Activated naive CD8-positive, alpha-beta T cell treated with anti-CD3 and anti-CD28 coated beads, Interleukin-2, amount 50 U/mL, for 24 hours (primary cell): ENCODE measurements around the gene NECTIN4.
"Not testable (repeated sequence)": the region's sequence is repeated elsewhere in the genome, so short reads cannot be mapped to it uniquely, and the experiment has no call there.

Experiments used
- ATAC-seq: fragments of 150-1000 bp; cut with Tn5 transposase; one replicate; pipeline ENCODE4 v1.10.0; 2021
- DNase-seq: peaks from one replicate; pipeline ENCODE4 v3.0.0; 2021
- H3K27ac Mint-ChIP-seq: one replicate; pipeline ENCODE4 v1.8.0; 2021; ENCODE audit warnings: mild to moderate bottlenecking, mixed read lengths
- H3K27me3 Mint-ChIP-seq: one replicate; pipeline ENCODE4 v1.8.0; 2021; ENCODE audit warnings: mixed read lengths
- H3K36me3 Mint-ChIP-seq: one replicate; pipeline ENCODE4 v1.8.0; 2021; ENCODE audit warnings: low read depth, mixed read lengths
- H3K4me1 Mint-ChIP-seq: one replicate; pipeline ENCODE4 v1.8.0; 2021; ENCODE audit warnings: mixed read lengths
- H3K4me3 Mint-ChIP-seq: one replicate; pipeline ENCODE4 v1.8.0; 2021; ENCODE audit warnings: mild to moderate bottlenecking, moderate library complexity, mixed read lengths
- H3K9me3 Mint-ChIP-seq: one replicate; pipeline ENCODE4 v1.8.0; 2021; ENCODE audit warnings: mixed read lengths

NECTIN4 gene

GRCh38 chr1:161068306-161069234 lies 20.8 kb downstream of the NECTIN4 start:
- Mint-ChIP-seq H3K27ac (peak overlapping the region; percentile 97), H3K4me1 (peaks cover 73% of the 10 kb centered on the region), H3K27me3 (no peaks in the 10 kb centered on the region), H3K36me3 (peaks cover 31% of the 10 kb centered on the region), H3K9me3 (no peaks in the 10 kb centered on the region), H3K4me3 (peak overlapping the region; percentile 99)
- ATAC-seq (peak; percentile 83), DNase-seq (peak; percentile 88)

- peaks cover 40% of the 10 kb centered on the region for H3K36me3 Mint-ChIP-seq
- peak overlapping the region; percentile 97 for H3K27ac Mint-ChIP-seq
- no peak for DNase-seq
Observed at GRCh38 chr1:161066694-161067093, 22.7 kb downstream of the NECTIN4 start.

GRCh38 chr1:161065681-161066080 lies 23.7 kb downstream of the NECTIN4 start:
- Mint-ChIP-seq H3K36me3 (peaks cover 43% of the 10 kb centered on the region), H3K4me1 (peaks cover 80% of the 10 kb centered on the region), H3K4me3 (peak overlapping the region; percentile 29), H3K27ac (peak overlapping the region; percentile 75)
- not testable (repeated sequence) for H3K9me3 Mint-ChIP-seq, ATAC-seq, H3K27me3 Mint-ChIP-seq, DNase-seq

More at GRCh38 chr1:161066694-161067093, 22.7 kb downstream of the NECTIN4 start:
- peak overlapping the region; percentile 99 for H3K4me3 Mint-ChIP-seq
- H3K9me3 Mint-ChIP-seq, result no peaks in the 10 kb centered on the region
- peaks cover 82% of the 10 kb centered on the region for H3K4me1 Mint-ChIP-seq
- ATAC-seq, result peak; percentile 16
- H3K27me3 Mint-ChIP-seq, result no peaks in the 10 kb centered on the region

GRCh38 chr1:161063936-161064335 lies 25.4 kb downstream of the NECTIN4 start:
- H3K27ac Mint-ChIP-seq, result peak overlapping the region; percentile 85
- peaks cover 86% of the 10 kb centered on the region for H3K4me1 Mint-ChIP-seq
- H3K9me3 Mint-ChIP-seq, ATAC-seq, DNase-seq, H3K27me3 Mint-ChIP-seq: not testable (repeated sequence)
- peak overlapping the region; percentile 66 for H3K4me3 Mint-ChIP-seq
- H3K36me3 Mint-ChIP-seq, result peaks cover 46% of the 10 kb centered on the region

GRCh38 chr1:161061419-161061818 lies 27.9 kb downstream of the NECTIN4 start:
- H3K27ac Mint-ChIP-seq, result no peak overlapping the region
- no peaks in the 10 kb centered on the region for H3K9me3 Mint-ChIP-seq
- peaks cover 45% of the 10 kb centered on the region for H3K36me3 Mint-ChIP-seq
- DNase-seq, result no peak
- no peak overlapping the region for H3K4me3 Mint-ChIP-seq
- H3K27me3 Mint-ChIP-seq, result no peaks in the 10 kb centered on the region
- ATAC-seq, result no peak
- H3K4me1 Mint-ChIP-seq, result peaks cover 69% of the 10 kb centered on the region

GRCh38 chr1:161059293-161059692 lies 30.1 kb downstream of the NECTIN4 start:
- H3K4me3 Mint-ChIP-seq, result no peak overlapping the region
- no peaks in the 10 kb centered on the region for H3K9me3 Mint-ChIP-seq
- peak overlapping the region; percentile 71 for H3K27ac Mint-ChIP-seq
- ATAC-seq (peak; percentile 57), DNase-seq (no peak)
- H3K27me3 Mint-ChIP-seq, result no peaks in the 10 kb centered on the region
- H3K4me1 Mint-ChIP-seq, result peaks cover 51% of the 10 kb centered on the region
- H3K36me3 Mint-ChIP-seq, result peaks cover 48% of the 10 kb centered on the region

- H3K36me3 Mint-ChIP-seq, result peaks cover 62% of the 10 kb centered on the region
- no peak overlapping the region for H3K27ac Mint-ChIP-seq
- H3K9me3 Mint-ChIP-seq, result no peaks in the 10 kb centered on the region
- ATAC-seq, result no peak
- H3K4me3 Mint-ChIP-seq, result no peak overlapping the region
- no peak for DNase-seq
- no peaks in the 10 kb centered on the region for H3K27me3 Mint-ChIP-seq
- peaks cover 18% of the 10 kb centered on the region for H3K4me1 Mint-ChIP-seq
Observed at GRCh38 chr1:161054805-161055204, 34.6 kb downstream of the NECTIN4 start.

GRCh38 chr1:161054232-161054631 lies 35.1 kb downstream of the NECTIN4 start:
- Mint-ChIP-seq H3K36me3 (peaks cover 61% of the 10 kb centered on the region), H3K4me3 (no peak overlapping the region), H3K27me3 (no peaks in the 10 kb centered on the region), H3K4me1 (peaks cover 12% of the 10 kb centered on the region), H3K27ac (peak overlapping the region; percentile 31), H3K9me3 (no peaks in the 10 kb centered on the region)
- DNase-seq (no peak), ATAC-seq (no peak)

GRCh38 chr1:161052899-161053298 lies 36.5 kb downstream of the NECTIN4 start:
- Mint-ChIP-seq H3K9me3 (no peaks in the 10 kb centered on the region), H3K4me3 (no peak overlapping the region), H3K4me1 (peaks cover 14% of the 10 kb centered on the region), H3K27ac (peak overlapping the region; percentile 49), H3K27me3 (no peaks in the 10 kb centered on the region), H3K36me3 (peaks cover 70% of the 10 kb centered on the region)
- DNase-seq (no peak), ATAC-seq (no peak)

- peaks cover 4% of the 10 kb centered on the region for H3K9me3 Mint-ChIP-seq
- H3K4me1 Mint-ChIP-seq, result peaks cover 21% of the 10 kb centered on the region
- no peak overlapping the region for H3K4me3 Mint-ChIP-seq
- ATAC-seq (no peak), DNase-seq (no peak)
- no peaks in the 10 kb centered on the region for H3K27me3 Mint-ChIP-seq
- peaks cover 70% of the 10 kb centered on the region for H3K36me3 Mint-ChIP-seq
- H3K27ac Mint-ChIP-seq, result no peak overlapping the region
Observed at GRCh38 chr1:161051219-161051618, 38.1 kb downstream of the NECTIN4 start.

- Mint-ChIP-seq H3K36me3 (peaks cover 77% of the 10 kb centered on the region), H3K9me3 (peaks cover 4% of the 10 kb centered on the region), H3K27ac (peak overlapping the region; percentile 0), H3K4me3 (no peak overlapping the region), H3K27me3 (no peaks in the 10 kb centered on the region), H3K4me1 (peaks cover 35% of the 10 kb centered on the region)
- DNase-seq, result no peak
- no peak for ATAC-seq
Observed at GRCh38 chr1:161048949-161049722, 40.2 kb downstream of the NECTIN4 start.

- peaks cover 42% of the 10 kb centered on the region for H3K4me1 Mint-ChIP-seq
- H3K4me3 Mint-ChIP-seq, result no peak overlapping the region
- ATAC-seq, result no peak
- no peak for DNase-seq
- H3K9me3 Mint-ChIP-seq, result peaks cover 4% of the 10 kb centered on the region
- no peaks in the 10 kb centered on the region for H3K27me3 Mint-ChIP-seq
- peak overlapping the region; percentile 98 for H3K27ac Mint-ChIP-seq
- peaks cover 70% of the 10 kb centered on the region for H3K36me3 Mint-ChIP-seq
Observed at GRCh38 chr1:161047436-161048420, 41.6 kb downstream of the NECTIN4 start.

GRCh38 chr1:161046605-161047228 lies 42.6 kb downstream of the NECTIN4 start:
- DNase-seq (no peak), ATAC-seq (no peak)
- peaks cover 41% of the 10 kb centered on the region for H3K4me1 Mint-ChIP-seq

More at GRCh38 chr1:161046605-161047228, 42.6 kb downstream of the NECTIN4 start:
- Mint-ChIP-seq H3K27me3 (no peaks in the 10 kb centered on the region), H3K36me3 (peaks cover 69% of the 10 kb centered on the region), H3K4me3 (peak overlapping the region; percentile 91), H3K9me3 (peaks cover 4% of the 10 kb centered on the region), H3K27ac (peak overlapping the region; percentile 98)
